IPS-11a (cell line): ENCODE data around the gene PLPPR2.
A peak's percentile ranks its signal among the peaks of the same experiment; 100 is the strongest.
"Not testable (repeated sequence)": the region's sequence is repeated elsewhere in the genome, so short reads cannot be mapped to it uniquely, and the experiment has no call there.

ENCODE experiments used
- H3K4me3 ChIP-seq: one replicate; pipeline ENCODE4 v1.5.1; 2013; ENCODE audit warnings: low read depth, low read length, control low read depth

PLPPR2 gene

DNA sequence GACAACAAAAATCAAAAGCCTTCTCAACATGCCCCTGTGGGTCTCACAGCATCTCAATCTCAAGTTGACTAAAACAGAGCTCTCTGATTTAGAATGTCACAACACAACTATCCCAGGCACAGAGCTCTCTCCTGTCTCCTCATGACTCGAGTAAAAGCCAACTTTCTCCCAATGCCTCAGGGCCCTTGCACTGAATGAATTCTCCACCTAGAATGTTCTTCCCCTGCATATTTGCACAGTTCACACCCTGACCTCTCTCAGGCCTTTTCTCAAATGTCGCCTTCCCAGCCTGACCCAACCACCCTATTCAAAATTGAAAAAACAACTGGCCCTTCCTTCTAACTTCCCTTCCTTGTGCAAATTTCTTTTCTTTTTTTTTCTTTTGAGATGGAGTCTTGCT is 15.5 kb downstream of the PLPPR2 start:
- H3K4me3 ChIP-seq, result no peak overlapping the region

DNA sequence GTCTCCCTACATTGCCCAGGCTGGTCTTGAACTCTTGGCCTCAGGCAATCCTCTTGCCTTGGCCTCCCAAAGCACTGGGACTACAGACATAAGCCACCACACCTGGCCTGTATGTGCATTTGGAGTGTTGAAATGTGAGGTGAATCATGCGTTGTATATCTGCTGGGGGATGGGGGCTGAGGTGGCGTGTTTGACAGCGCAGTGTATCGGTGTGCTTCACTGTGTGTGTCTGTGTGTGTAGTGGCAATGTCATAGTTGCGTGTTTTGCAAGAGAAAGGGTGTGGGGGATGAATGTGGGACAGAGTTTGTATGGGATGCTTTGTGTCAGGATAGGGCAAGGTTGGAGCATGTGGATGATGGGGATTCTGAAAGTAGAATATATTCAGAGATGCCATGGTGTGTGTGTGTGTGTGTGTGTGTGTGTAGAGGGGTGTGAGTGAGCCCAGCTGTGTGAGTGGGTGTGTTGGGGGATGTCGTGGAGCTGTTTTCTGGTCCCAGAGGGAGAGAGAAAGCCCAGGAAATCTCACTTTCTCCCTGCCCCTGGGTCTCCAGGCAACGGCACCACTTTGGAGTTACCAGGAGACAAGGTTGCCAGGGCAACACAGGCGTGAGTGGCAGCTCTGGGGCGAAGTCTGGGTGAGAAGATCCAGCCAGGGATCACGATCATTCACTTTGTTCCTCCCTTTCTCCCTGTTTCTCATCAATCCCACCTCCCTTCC is 18.1 kb downstream of the PLPPR2 start:
- no peak overlapping the region for H3K4me3 ChIP-seq

DNA sequence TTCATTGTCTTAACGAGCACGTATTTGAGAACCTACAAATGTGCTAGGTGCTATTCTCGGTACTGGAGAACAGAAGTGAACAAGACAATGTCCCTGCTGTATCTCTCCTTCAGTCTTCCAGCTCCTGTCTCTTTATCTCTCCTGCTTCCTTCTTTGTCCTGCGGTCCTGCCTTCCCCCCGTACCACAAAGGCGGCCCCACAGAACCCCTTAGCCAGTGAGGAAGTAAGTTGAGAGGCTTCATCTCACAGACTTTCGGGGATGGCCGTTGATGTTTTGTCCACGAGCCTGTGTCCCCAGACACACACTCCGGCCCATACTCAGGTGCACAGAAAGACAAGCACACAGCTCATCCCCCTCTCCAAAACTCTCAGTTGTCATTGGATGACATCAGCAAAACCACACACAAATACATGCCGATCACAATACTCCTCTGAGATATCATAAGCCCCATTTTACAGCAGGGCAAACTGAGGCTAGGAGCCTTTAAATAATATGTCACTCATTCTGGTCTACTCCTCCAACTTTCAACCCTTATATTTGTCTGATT is 18.7 kb downstream of the PLPPR2 start:
- H3K4me3 ChIP-seq, result peak overlapping the region; percentile 87

DNA sequence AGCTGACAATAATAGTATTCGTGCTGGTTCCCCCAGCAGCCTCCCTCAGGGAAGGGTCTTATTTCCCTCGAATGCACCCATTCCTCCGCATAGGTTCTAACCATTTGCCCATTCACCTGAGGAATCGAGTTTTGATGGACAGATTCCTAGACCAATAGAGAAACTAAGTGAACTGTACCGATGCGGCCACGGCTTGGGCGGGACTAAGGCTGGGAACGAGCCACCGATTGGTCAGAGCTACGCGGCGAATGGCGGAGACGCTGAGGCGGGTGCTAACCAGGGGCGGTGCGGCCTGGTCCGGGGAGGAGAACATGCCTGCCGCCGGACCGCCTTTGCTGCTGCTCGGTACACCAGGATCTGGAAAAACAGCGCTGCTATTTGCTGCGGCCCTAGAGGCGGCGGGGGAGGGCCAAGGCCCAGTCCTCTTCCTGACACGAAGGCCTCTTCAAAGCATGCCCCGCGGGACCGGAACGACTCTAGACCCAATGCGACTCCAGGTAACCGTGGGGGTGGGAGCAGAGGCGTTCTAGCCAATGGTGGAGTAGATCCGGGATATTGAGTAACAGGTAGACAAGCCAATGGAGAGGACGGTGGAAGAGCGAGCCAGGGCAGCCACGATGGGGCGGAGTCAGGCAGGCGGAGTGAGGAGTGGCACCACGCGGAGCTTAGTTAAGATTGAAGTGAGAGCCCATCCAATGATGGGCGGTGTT is 19.4 kb downstream of the PLPPR2 start, which contains the start of gene SWSAP1:
SWSAP1 (plus strand) TSS at position 234 of the 710 bp plus-strand sequence; CDS start at position 249, 15 bp downstream.
- H3K4me3 ChIP-seq, result peak within 1 kb of the TSS; percentile 87

- H3K4me3 ChIP-seq, result peak overlapping the region; percentile 87
These were observed 20.1 kb downstream of the PLPPR2 start for GRCh38 chr19:11375143-11375948.

- no peak overlapping the region for H3K4me3 ChIP-seq
These were observed 22.0 kb downstream of the PLPPR2 start for GRCh38 chr19:11377237-11377636.

DNA sequence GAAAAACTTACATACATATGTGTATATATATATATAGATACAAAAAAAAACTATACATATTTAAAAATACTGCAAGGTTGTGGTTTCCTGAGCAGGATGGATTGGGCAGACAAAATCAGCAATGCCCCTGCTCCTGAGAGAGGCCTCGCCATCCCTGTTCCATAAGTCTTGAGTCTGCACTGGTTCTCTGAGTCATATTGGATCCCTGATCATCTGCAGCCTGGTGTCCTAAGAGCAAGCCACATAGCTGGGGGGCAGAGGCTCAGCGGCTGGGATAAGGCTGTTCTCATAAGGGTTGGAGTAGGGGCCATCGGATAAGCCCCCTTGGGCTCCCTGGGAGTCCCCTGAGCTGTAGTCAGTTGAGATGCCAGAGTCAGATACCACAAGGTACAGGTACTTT is 22.5 kb downstream of the PLPPR2 start:
- H3K4me3 ChIP-seq, result no peak overlapping the region

GRCh38 chr19:11378319-11379189 is 23.3 kb downstream of the PLPPR2 start:
- no peak overlapping the region for H3K4me3 ChIP-seq

GRCh38 chr19:11379269-11379845 is 24.1 kb downstream of the PLPPR2 start:
- not testable (repeated sequence) for H3K4me3 ChIP-seq

DNA sequence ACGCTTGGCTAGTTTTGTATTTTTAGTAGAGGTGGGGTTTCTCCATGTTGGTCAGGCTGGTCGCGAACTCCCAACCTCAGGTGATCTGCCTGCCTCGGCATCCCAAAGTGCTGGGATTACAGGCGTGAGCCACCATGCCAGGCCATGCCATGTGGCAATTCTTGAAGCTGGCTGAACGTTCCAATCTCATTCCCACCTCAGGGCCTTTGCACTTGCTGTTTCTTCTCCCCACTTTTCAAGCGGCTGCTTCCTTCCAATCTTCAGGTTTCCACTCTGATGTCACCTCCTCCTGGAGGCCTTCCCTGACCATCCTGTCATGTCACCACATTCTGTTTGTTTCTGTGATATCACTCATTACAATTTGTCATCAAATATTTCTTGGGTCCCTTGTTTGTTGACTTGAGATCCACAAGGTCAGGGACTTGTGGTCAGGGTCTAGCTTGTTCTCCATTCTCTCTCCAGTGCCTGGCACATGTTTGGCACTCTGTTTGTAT is 24.7 kb downstream of the PLPPR2 start:
- no peak overlapping the region for H3K4me3 ChIP-seq

GRCh38 chr19:11380653-11381537 is 25.7 kb downstream of the PLPPR2 start:
- peak overlapping the region; percentile 80 for H3K4me3 ChIP-seq

- peak overlapping the region; percentile 54 for H3K4me3 ChIP-seq
These were observed 27.9 kb downstream of the PLPPR2 start for GRCh38 chr19:11382898-11383705.

DNA sequence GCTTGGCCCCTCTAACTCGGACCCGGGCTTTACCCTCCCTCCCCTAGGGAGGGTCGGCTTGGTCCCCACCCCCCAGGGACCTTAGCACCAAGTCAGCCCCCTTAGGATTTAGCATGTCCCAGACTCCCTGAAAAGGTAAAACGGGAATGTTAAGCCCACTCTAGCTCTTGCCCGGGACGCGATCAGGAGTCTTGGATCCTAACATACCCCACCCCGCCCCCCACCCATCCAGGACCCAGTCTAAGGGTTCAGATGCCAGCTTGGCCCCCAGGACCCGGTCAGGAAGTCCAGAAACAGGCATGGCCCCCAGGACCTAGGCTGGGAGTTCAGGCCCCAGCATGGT is 28.4 kb downstream of the PLPPR2 start:
- peak overlapping the region; percentile 54 for H3K4me3 ChIP-seq

- no peak overlapping the region for H3K4me3 ChIP-seq
These were observed 29.5 kb downstream of the PLPPR2 start for GRCh38 chr19:11384778-11385129.

- H3K4me3 ChIP-seq, result no peak overlapping the region
These were observed 32.2 kb downstream of the PLPPR2 start for GRCh38 chr19:11387162-11388034.

DNA sequence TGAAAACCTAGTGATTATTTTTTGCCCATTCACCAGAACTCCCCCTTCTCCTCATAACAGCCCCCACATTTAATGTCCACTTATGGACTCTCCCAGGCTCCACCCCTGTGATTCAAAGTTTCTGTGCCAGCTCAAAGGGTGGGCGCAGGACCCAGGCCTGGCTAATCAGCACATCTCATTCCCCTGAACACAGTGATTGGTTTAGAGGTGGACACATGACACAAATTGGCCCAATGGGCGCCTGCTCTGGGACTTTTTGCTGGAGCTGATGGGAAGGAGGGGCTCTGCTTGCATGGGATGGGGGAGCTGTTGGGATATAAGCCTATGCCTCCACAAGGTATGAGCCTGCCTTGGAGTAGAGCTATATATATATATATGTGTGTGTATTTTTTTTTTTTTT is 35.1 kb downstream of the PLPPR2 start:
- no peak overlapping the region for H3K4me3 ChIP-seq
